ENCODE data around the gene PHACTR1.

Gene PHACTR1

DNA sequence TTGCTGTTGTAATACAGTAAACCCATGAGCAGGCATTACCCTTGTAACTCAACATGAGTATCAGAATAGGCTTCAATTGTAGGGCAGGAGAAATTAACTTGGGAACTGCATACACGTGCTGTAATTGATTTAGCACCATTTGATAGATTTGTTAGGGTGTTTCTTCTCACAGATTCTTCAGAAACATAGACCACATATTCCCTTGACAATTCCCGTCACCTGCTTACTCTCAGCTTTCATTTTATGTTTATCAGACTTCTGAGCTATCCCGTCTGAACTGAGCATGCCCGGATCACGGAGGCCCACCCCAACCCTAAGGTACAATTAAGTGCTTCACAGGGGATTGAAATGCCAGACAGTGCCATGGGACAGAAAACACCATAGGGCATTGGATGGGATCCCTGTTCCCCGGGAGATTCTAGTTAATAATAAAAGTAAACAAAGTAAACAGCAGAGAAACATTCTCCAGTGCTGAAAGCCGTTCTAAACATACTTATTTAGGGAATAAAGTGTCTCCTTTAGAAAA lies 179.7 kb downstream of the PHACTR1 start:
- H3K14ac ChIP-seq (ENCODE audit: low read length): no peak overlapping the region
- H3K27ac ChIP-seq (replicated peaks; ENCODE audit: low read length): no peak overlapping the region
- no peak overlapping the region for H3K18ac ChIP-seq (ENCODE audit: low read length)
- H4K8ac ChIP-seq (ENCODE audit: low read depth, low read length): no peak overlapping the region
- no peak overlapping the region for H2BK15ac ChIP-seq (ENCODE audit: low read length)
- no peak overlapping the region for H2AFZ ChIP-seq (ENCODE audit: low read length)
- no peak for DNase-seq (ENCODE audit: low spot score)
- no peaks in the 10 kb centered on the region for H3K79me1 ChIP-seq (ENCODE audit: low read depth, low read length)
- H2BK120ac ChIP-seq (ENCODE audit: low read depth, low read length): no peak overlapping the region
- H4K91ac ChIP-seq (ENCODE audit: low read depth, low read length, poor library complexity): no peak overlapping the region
- H2BK12ac ChIP-seq (ENCODE audit: low read length): no peak overlapping the region
- H3K27me3 ChIP-seq (ENCODE audit: control insufficient read depth in 3 of 3, insufficient read depth in 3 of 3, low read depth in 1 of 3, low read length in 3 of 3): no peaks in the 10 kb centered on the region
- H3K9ac ChIP-seq (ENCODE audit: low read depth, low read length, poor library complexity): no peak overlapping the region
- no peaks in the 10 kb centered on the region for H3K4me1 ChIP-seq (ENCODE audit: control insufficient read depth in 2 of 2, insufficient read depth in 1 of 2, low read depth in 1 of 2, low read length in 2 of 2)
- no peak overlapping the region for H2AK5ac ChIP-seq (ENCODE audit: low read depth, low read length)
- H2BK5ac ChIP-seq (ENCODE audit: low read length): no peak overlapping the region
- no peaks in the 10 kb centered on the region for H3K9me3 ChIP-seq (replicated peaks in 1 of 2; ENCODE audit: control insufficient read depth in 2 of 2, insufficient read depth in 1 of 2, low read depth in 1 of 2, low read length in 2 of 2)
- H3K4me2 ChIP-seq (ENCODE audit: insufficient read depth, low read length, poor library complexity, severe bottlenecking): no peak overlapping the region
- WGBS, 2 donors (ENCODE audit: extremely low coverage in 2 of 2, insufficient read length in 2 of 2, insufficient replicate concordance in 1 of 2): no CpG with 5 or more reads among the region's 7 CpGs
- H3K4me3 ChIP-seq (ENCODE audit: low read length in 2 of 2): no peak overlapping the region
- H3K36me3 ChIP-seq (replicated peaks in 1 of 2; ENCODE audit: control insufficient read depth in 2 of 2, insufficient read depth in 2 of 2, low read length in 2 of 2): peaks cover 0 to 2% of the 10 kb centered on the region in 2 donors
- H3K23ac ChIP-seq (ENCODE audit: low read depth, low read length, poor library complexity): no peak overlapping the region
- H3K4ac ChIP-seq (ENCODE audit: low read length): no peak overlapping the region

DNA sequence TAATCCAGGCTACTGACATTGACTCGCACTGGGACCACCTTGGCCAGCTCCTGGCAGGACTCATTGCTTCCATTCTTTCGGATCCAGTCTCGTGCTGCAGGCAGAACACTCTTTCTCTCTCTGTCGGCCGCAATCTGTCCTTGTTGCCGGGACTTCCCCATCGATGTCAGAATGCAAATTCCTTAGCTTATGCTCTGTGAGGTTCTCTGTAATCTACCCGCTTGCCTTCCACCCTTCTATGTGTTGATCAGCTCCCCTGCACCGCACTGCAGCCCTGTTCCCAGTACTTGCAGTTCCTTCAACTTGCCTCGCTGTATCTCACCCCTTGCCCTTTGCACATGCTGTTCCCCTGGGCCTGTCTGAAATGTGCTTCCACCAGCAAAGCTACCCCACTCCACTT lies 182.0 kb downstream of the PHACTR1 start:
- no peaks in the 10 kb centered on the region for H3K4me1 ChIP-seq (ENCODE audit: control insufficient read depth in 2 of 2, insufficient read depth in 1 of 2, low read depth in 1 of 2, low read length in 2 of 2)
- no peaks in the 10 kb centered on the region for H3K9me3 ChIP-seq (replicated peaks in 1 of 2; ENCODE audit: control insufficient read depth in 2 of 2, insufficient read depth in 1 of 2, low read depth in 1 of 2, low read length in 2 of 2)
- H3K79me1 ChIP-seq (ENCODE audit: low read depth, low read length): no peaks in the 10 kb centered on the region
- no peak overlapping the region for H3K9ac ChIP-seq (ENCODE audit: low read depth, low read length, poor library complexity)
- H3K27ac ChIP-seq (replicated peaks; ENCODE audit: low read length): no peak overlapping the region
- no peak overlapping the region for H2BK12ac ChIP-seq (ENCODE audit: low read length)
- no CpG with 5 or more reads among the region's 10 CpGs for WGBS, 2 donors (ENCODE audit: extremely low coverage in 2 of 2, insufficient read length in 2 of 2, insufficient replicate concordance in 1 of 2)
- no peak overlapping the region for H3K18ac ChIP-seq (ENCODE audit: low read length)
- H3K36me3 ChIP-seq (replicated peaks in 1 of 2; ENCODE audit: control insufficient read depth in 2 of 2, insufficient read depth in 2 of 2, low read length in 2 of 2): peaks cover 0 to 2% of the 10 kb centered on the region in 2 donors
- H2BK5ac ChIP-seq (ENCODE audit: low read length): no peak overlapping the region
- H2AK5ac ChIP-seq (ENCODE audit: low read depth, low read length): no peak overlapping the region
- H2BK120ac ChIP-seq (ENCODE audit: low read depth, low read length): no peak overlapping the region
- no peak overlapping the region for H2BK15ac ChIP-seq (ENCODE audit: low read length)
- no peak for DNase-seq (ENCODE audit: low spot score)
- no peak overlapping the region for H3K4me2 ChIP-seq (ENCODE audit: insufficient read depth, low read length, poor library complexity, severe bottlenecking)
- no peak overlapping the region for H3K14ac ChIP-seq (ENCODE audit: low read length)
- H3K4me3 ChIP-seq (ENCODE audit: low read length in 2 of 2): peak overlapping the region in 1 of 2 donors; percentile 32
- no peak overlapping the region for H3K23ac ChIP-seq (ENCODE audit: low read depth, low read length, poor library complexity)
- H3K4ac ChIP-seq (ENCODE audit: low read length): no peak overlapping the region
- no peak overlapping the region for H2AFZ ChIP-seq (ENCODE audit: low read length)
- no peaks in the 10 kb centered on the region for H3K27me3 ChIP-seq (ENCODE audit: control insufficient read depth in 3 of 3, insufficient read depth in 3 of 3, low read depth in 1 of 3, low read length in 3 of 3)
- H4K91ac ChIP-seq (ENCODE audit: low read depth, low read length, poor library complexity): no peak overlapping the region
- no peak overlapping the region for H4K8ac ChIP-seq (ENCODE audit: low read depth, low read length)

DNA sequence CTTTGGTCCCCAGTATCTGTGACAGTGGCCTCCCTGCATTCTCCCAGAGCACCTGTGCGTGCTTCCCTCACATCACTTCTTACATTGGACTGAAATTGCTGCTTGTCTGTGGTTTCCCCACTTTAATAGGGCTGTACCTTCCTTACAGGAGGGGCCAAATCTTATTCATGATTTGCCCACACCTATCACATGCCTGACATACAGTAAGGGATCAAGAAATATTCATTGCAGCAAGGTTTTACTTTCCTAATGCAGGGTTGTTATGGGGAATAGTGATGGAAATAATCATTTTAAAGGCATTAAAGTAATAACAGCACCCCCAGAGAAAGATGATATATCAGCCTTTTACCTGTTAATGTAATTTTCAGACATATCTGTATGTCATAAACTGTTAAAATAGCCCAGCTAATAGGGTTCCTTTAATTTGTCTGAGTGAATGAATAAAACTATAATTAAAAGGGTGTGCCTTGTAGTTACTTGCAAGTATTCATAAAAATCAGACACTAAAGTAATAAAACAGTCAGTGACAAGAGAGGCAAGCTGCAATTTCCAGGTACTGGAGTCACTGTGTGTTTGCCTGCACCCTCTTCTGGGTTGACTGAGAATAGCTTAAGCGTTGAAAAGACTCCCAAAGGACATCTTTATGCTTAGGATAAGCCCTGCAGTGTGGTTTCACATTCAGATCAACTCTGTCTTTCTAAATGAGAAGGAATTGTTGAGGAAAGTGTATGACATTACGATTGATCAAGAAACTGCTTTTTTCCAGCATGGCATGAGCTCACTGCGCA lies 182.7 kb downstream of the PHACTR1 start:
- H3K36me3 ChIP-seq (replicated peaks in 1 of 2; ENCODE audit: control insufficient read depth in 2 of 2, insufficient read depth in 2 of 2, low read length in 2 of 2): peaks cover 0 to 2% of the 10 kb centered on the region in 2 donors
- no peak overlapping the region for H3K23ac ChIP-seq (ENCODE audit: low read depth, low read length, poor library complexity)
- no peak overlapping the region for H3K18ac ChIP-seq (ENCODE audit: low read length)
- no peak overlapping the region for H2BK120ac ChIP-seq (ENCODE audit: low read depth, low read length)
- H2BK5ac ChIP-seq (ENCODE audit: low read length): no peak overlapping the region
- no peak overlapping the region for H3K9ac ChIP-seq (ENCODE audit: low read depth, low read length, poor library complexity)
- WGBS, 2 donors (ENCODE audit: extremely low coverage in 2 of 2, insufficient read length in 2 of 2, insufficient replicate concordance in 1 of 2): no CpG with 5 or more reads among the region's 4 CpGs
- H2BK15ac ChIP-seq (ENCODE audit: low read length): no peak overlapping the region
- H3K4ac ChIP-seq (ENCODE audit: low read length): no peak overlapping the region
- no peak overlapping the region for H2BK12ac ChIP-seq (ENCODE audit: low read length)
- H3K14ac ChIP-seq (ENCODE audit: low read length): no peak overlapping the region
- H3K4me1 ChIP-seq (ENCODE audit: control insufficient read depth in 2 of 2, insufficient read depth in 1 of 2, low read depth in 1 of 2, low read length in 2 of 2): no peaks in the 10 kb centered on the region
- no peak overlapping the region for H2AFZ ChIP-seq (ENCODE audit: low read length)
- H3K79me1 ChIP-seq (ENCODE audit: low read depth, low read length): no peaks in the 10 kb centered on the region
- H2AK5ac ChIP-seq (ENCODE audit: low read depth, low read length): no peak overlapping the region
- H3K9me3 ChIP-seq (replicated peaks in 1 of 2; ENCODE audit: control insufficient read depth in 2 of 2, insufficient read depth in 1 of 2, low read depth in 1 of 2, low read length in 2 of 2): no peaks in the 10 kb centered on the region
- DNase-seq (ENCODE audit: low spot score): no peak
- no peak overlapping the region for H3K4me2 ChIP-seq (ENCODE audit: insufficient read depth, low read length, poor library complexity, severe bottlenecking)
- no peak overlapping the region for H4K91ac ChIP-seq (ENCODE audit: low read depth, low read length, poor library complexity)
- no peaks in the 10 kb centered on the region for H3K27me3 ChIP-seq (ENCODE audit: control insufficient read depth in 3 of 3, insufficient read depth in 3 of 3, low read depth in 1 of 3, low read length in 3 of 3)
- H3K4me3 ChIP-seq (ENCODE audit: low read length in 2 of 2): peak overlapping the region in 1 of 2 donors; percentile 32
- no peak overlapping the region for H4K8ac ChIP-seq (ENCODE audit: low read depth, low read length)
- no peak overlapping the region for H3K27ac ChIP-seq (replicated peaks; ENCODE audit: low read length)

DNA sequence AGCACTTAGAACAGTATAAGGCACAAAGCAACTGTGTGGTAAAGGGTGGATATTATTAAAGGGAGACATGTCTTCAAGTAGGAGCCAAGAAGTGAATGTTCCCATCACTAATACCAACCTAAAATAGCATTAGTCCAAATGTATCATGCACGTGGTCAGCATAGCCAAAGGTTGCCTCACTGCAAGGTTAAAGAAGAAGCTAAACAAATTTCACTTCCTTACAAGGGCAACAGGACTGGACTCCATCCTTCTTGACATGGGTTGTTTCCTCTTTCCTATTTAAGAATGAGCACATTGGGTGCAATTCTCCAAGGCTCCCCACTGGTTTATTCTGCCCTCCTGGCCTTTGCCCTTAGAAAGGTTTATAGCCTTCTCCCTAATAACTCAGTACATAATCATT lies 186.7 kb downstream of the PHACTR1 start:
- Histone ChIP-seq H2BK15ac (ENCODE audit: low read length) (no peak overlapping the region), H3K18ac (ENCODE audit: low read length) (no peak overlapping the region), H3K23ac (ENCODE audit: low read depth, low read length, poor library complexity) (no peak overlapping the region), H3K14ac (ENCODE audit: low read length) (no peak overlapping the region), H4K91ac (ENCODE audit: low read depth, low read length, poor library complexity) (no peak overlapping the region), H3K4me3 (ENCODE audit: low read length in 2 of 2) (no peak overlapping the region), H3K27me3 (ENCODE audit: control insufficient read depth in 3 of 3, insufficient read depth in 3 of 3, low read depth in 1 of 3, low read length in 3 of 3) (no peaks in the 10 kb centered on the region), H2BK5ac (ENCODE audit: low read length) (no peak overlapping the region), H3K79me1 (ENCODE audit: low read depth, low read length) (no peaks in the 10 kb centered on the region), H3K4ac (ENCODE audit: low read length) (no peak overlapping the region), H3K4me1 (ENCODE audit: control insufficient read depth in 2 of 2, insufficient read depth in 1 of 2, low read depth in 1 of 2, low read length in 2 of 2) (peaks cover 0 to 1% of the 10 kb centered on the region in 2 donors), H3K9me3 (replicated peaks in 1 of 2; ENCODE audit: control insufficient read depth in 2 of 2, insufficient read depth in 1 of 2, low read depth in 1 of 2, low read length in 2 of 2) (no peaks in the 10 kb centered on the region), H2AK5ac (ENCODE audit: low read depth, low read length) (no peak overlapping the region), H3K36me3 (replicated peaks in 1 of 2; ENCODE audit: control insufficient read depth in 2 of 2, insufficient read depth in 2 of 2, low read length in 2 of 2) (no peaks in the 10 kb centered on the region), H2BK12ac (ENCODE audit: low read length) (no peak overlapping the region), H4K8ac (ENCODE audit: low read depth, low read length) (no peak overlapping the region), H3K4me2 (ENCODE audit: insufficient read depth, low read length, poor library complexity, severe bottlenecking) (no peak overlapping the region), H2AFZ (ENCODE audit: low read length) (no peak overlapping the region), H3K9ac (ENCODE audit: low read depth, low read length, poor library complexity) (no peak overlapping the region), H3K27ac (replicated peaks; ENCODE audit: low read length) (no peak overlapping the region), H2BK120ac (ENCODE audit: low read depth, low read length) (no peak overlapping the region)
- WGBS, 2 donors (ENCODE audit: extremely low coverage in 2 of 2, insufficient read length in 2 of 2, insufficient replicate concordance in 1 of 2): no CpG with 5 or more reads among the region's 1 CpG
- DNase-seq (ENCODE audit: low spot score): no peak
